K562 (cell line): ENCODE results near the gene TTLL9. TPM values are rescaled to one million over a fixed set of nuclear protein-coding genes. Genes with fewer than 3 reads are reported as not detected.
A peak's percentile ranks its signal among the peaks of the same experiment; 100 is the strongest.

ENCODE experiments used
- ATAC-seq: fragments of 200-7000 bp; cut with Tn5 transposase; 3 replicates; pipeline ENCODE4 v1.9.1; 2020; ENCODE audit warnings: moderate library complexity
- BruUV-seq: library from RNA; stranded (reverse); fragments of 400-500 nt; replicated peaks from 2 replicates; lab custom pipeline; 2021; lab: Mats Ljungman, UMichigan
- CTCF ChIA-PET: fragments of 300-600 bp; formaldehyde crosslinking; extraction: SDS; loops from one replicate; lab custom pipeline; 2021; ENCODE audit warnings: low intra/inter-chr PET ratio; lab: Yijun Ruan, JAX
- POLR2A ChIA-PET: fragments of 300-600, 350-650 bp; sonication (Branson Sonifier 250); formaldehyde crosslinking; extraction: SDS; loops from one replicate; lab custom pipeline; 2021; ENCODE audit warnings: antibody characterized with exemption, inconsistent platforms; lab: Yijun Ruan, JAX
- DNase-seq, 4 experiments: peaks; one replicate each; pipeline versions ENCODE4 v3.0.0 to v3.0.0-alpha.2; 2011 to 2018; ENCODE audit warnings: low spot score in 3 of 4, mixed read lengths in 3 of 4; ENCODE audit errors: extremely low read depth in 1 of 4
- FAIRE-seq: peaks from 2 replicates; lab custom pipeline; 2011; peaks lifted over from hg19 to GRCh38; lab: Jason Lieb, UNC
- H2AFZ ChIP-seq: 2 replicates; pipeline ENCODE4 v1.6.0; 2011; ENCODE audit warnings: low read depth, low read length, control low read depth, inconsistent platforms
- H3K27ac ChIP-seq: fragments of 200-600 bp; 3 replicates; pipeline ENCODE4 v1.8.0; 2011; ENCODE audit warnings: low read depth, mild to moderate bottlenecking, control low read depth, inconsistent platforms, low read length, moderate library complexity, mixed read lengths; ENCODE audit errors: extremely low read depth
- H3K27me3 ChIP-seq, 2 experiments: fragments of 300-600 bp in 1 of 2; 2 replicates in 1 of 2; 3 replicates in 1 of 2; pipeline versions ENCODE4 v1.6.0 to v1.8.0; 2011; ENCODE audit warnings: inconsistent platforms in 2 of 2, low read length in 2 of 2, mild to moderate bottlenecking in 1 of 2, mixed read lengths in 1 of 2, moderate library complexity in 1 of 2; ENCODE audit not compliant: control insufficient read depth in 2 of 2, insufficient read depth in 2 of 2
- H3K36me3 ChIP-seq: fragments of 300-600 bp; 3 replicates; pipeline ENCODE4 v1.8.0; 2011; ENCODE audit warnings: mild to moderate bottlenecking, low read length, inconsistent platforms; ENCODE audit not compliant: control insufficient read depth, insufficient read depth
- H3K4me1 ChIP-seq, 2 experiments: fragments of 200-600 bp in 1 of 2; replicated peaks in 1 of 2; 2 replicates in 1 of 2; 3 replicates in 1 of 2; pipeline versions ENCODE4 v1.5.1 to v1.8.0; 2011; ENCODE audit warnings: inconsistent platforms in 2 of 2, low read length in 2 of 2, mild to moderate bottlenecking in 1 of 2, mixed read lengths in 1 of 2, moderate library complexity in 1 of 2; ENCODE audit not compliant: control insufficient read depth in 2 of 2, insufficient read depth in 2 of 2
- H3K4me2 ChIP-seq: 2 replicates; pipeline ENCODE4 v1.6.1; 2011; ENCODE audit warnings: low read length, control low read depth, inconsistent platforms, mixed read lengths; ENCODE audit not compliant: insufficient read depth
- H3K4me3 ChIP-seq: fragments of 200-600 bp; sonication (generic), shearing (Covaris generic); 2 replicates; pipeline ENCODE4 v1.5.1; 2016; ENCODE audit warnings: control low read depth, inconsistent platforms
- H3K79me2 ChIP-seq: fragments of 200-600 bp; 3 replicates; pipeline ENCODE4 v1.8.0; 2011; ENCODE audit warnings: low read length, inconsistent platforms; ENCODE audit not compliant: control insufficient read depth, insufficient read depth
- H3K9ac ChIP-seq, 2 experiments: 2 replicates each; pipeline versions ENCODE4 v1.6.0 to v1.6.1; 2011; ENCODE audit warnings: low read depth in 2 of 2, low read length in 2 of 2, control low read depth in 1 of 2, inconsistent platforms in 1 of 2, mild to moderate bottlenecking in 1 of 2, mixed read lengths in 1 of 2; ENCODE audit not compliant: insufficient read depth in 1 of 2
- H3K9me1 ChIP-seq: one replicate; pipeline ENCODE4 v1.6.0; 2011; ENCODE audit warnings: inconsistent platforms, mild to moderate bottlenecking, low read length, moderate library complexity; ENCODE audit not compliant: control insufficient read depth, insufficient read depth
- H3K9me3 ChIP-seq: replicated peaks from 2 replicates; pipeline ENCODE4 v1.5.1; 2011; ENCODE audit warnings: low read depth, low read length, inconsistent platforms; ENCODE audit not compliant: control insufficient read depth, insufficient read depth
- H4K20me1 ChIP-seq: replicated peaks from 2 replicates; pipeline ENCODE4 v1.6.1; 2011; ENCODE audit warnings: low read length, inconsistent platforms, mixed read lengths; ENCODE audit not compliant: control insufficient read depth, insufficient read depth
- ARNT ChIP-seq, 2 experiments: fragments of 450-650 bp; IDR thresholded peaks; 2 replicates each; pipeline ENCODE4 v1.6.1; 2016; ENCODE audit warnings: mild to moderate bottlenecking in 1 of 2
- BRD4 ChIP-seq: fragments of 200-600 bp; sonication (generic); IDR thresholded peaks from 2 replicates; pipeline ENCODE4 v1.6.1; 2017; ENCODE audit warnings: inconsistent platforms
- ELF1 ChIP-seq: fragments of 200-800 bp; sonication (Bioruptor generic); IDR thresholded peaks from 2 replicates; pipeline ENCODE4 v1.6.1; 2016; ENCODE audit warnings: missing genetic modification characterization, missing compliant biosample characterization
- ELF4 ChIP-seq: fragments of 450-650 bp; formaldehyde crosslinking; IDR thresholded peaks from 2 replicates; pipeline ENCODE4 v1.4.0; 2022; ENCODE audit warnings: missing genetic modification characterization
- GABPA ChIP-seq: fragments of 200-800 bp; sonication (Bioruptor generic); conservative IDR thresholded peaks from 2 replicates; pipeline ENCODE4 v1.6.1; 2016; ENCODE audit warnings: low read depth, missing genetic modification characterization, missing compliant biosample characterization
- KDM4B ChIP-seq, 2 experiments: fragments of 450-650 bp in 1 of 2; sonication (generic) in 1 of 2; IDR thresholded peaks; 2 replicates each; pipeline ENCODE4 v1.6.1; 2016 to 2017; ENCODE audit warnings: borderline replicate concordance in 2 of 2, antibody characterized with exemption in 1 of 2, low read depth in 1 of 2, mild to moderate bottlenecking in 1 of 2
- MEF2D ChIP-seq: conservative IDR thresholded peaks from 2 replicates; pipeline ENCODE4 v1.6.1; 2016; ENCODE audit warnings: low read depth, missing genetic modification characterization, missing compliant biosample characterization
- MTA2 ChIP-seq: fragments of 450-650 bp; IDR thresholded peaks from 2 replicates; pipeline ENCODE4 v1.6.1; 2016; ENCODE audit warnings: low read depth
- POLR2B ChIP-seq: fragments of 450-650 bp; IDR thresholded peaks from 2 replicates; pipeline ENCODE4 v1.6.1; 2018; ENCODE audit warnings: low read depth; ENCODE audit not compliant: partially characterized antibody
- PRMT5 ChIP-seq: sonication (generic); formaldehyde crosslinking; IDR thresholded peaks from 2 replicates; pipeline ENCODE4 v1.5.0; 2020; ENCODE audit warnings: missing genetic modification reagents
- RFX5 ChIP-seq: IDR thresholded peaks from 2 replicates; pipeline ENCODE4 v1.6.1; 2011; ENCODE audit warnings: low read depth, mild to moderate bottlenecking, improper control_type of control experiment, low read length
- RFX7 ChIP-seq: fragments of 250-450 bp; sonication (Bioruptor Pico); IDR thresholded peaks from 2 replicates; pipeline ENCODE4 v1.5.1; 2021; ENCODE audit warnings: mild to moderate bottlenecking
- SMAD1 ChIP-seq: fragments of 150-350 bp; IDR thresholded peaks from 2 replicates; pipeline ENCODE4 v1.6.1; 2014; ENCODE audit warnings: low read length, low read depth; ENCODE audit not compliant: partially characterized antibody
- SPI1 ChIP-seq: IDR thresholded peaks from 2 replicates; pipeline ENCODE4 v1.6.1; 2011; ENCODE audit warnings: low read depth, low read length, control low read depth, borderline replicate concordance
- STAT5B ChIP-seq: fragments of 250-450 bp; sonication (Bioruptor Pico); IDR thresholded peaks from 2 replicates; pipeline ENCODE4 v1.8.0; 2021; ENCODE audit warnings: mild to moderate bottlenecking, inconsistent platforms
- TGIF2 ChIP-seq: sonication (generic); formaldehyde crosslinking; IDR thresholded peaks from 2 replicates; pipeline ENCODE4 v1.8.1; 2022; ENCODE audit warnings: mild to moderate bottlenecking, missing genetic modification reagents, moderate library complexity
- VEZF1 ChIP-seq: fragments of 200-800 bp; sonication (Bioruptor generic); IDR thresholded peaks from 2 replicates; pipeline ENCODE4 v1.6.1; 2017; ENCODE audit warnings: missing genetic modification characterization, missing compliant biosample characterization
- ZC3H8 ChIP-seq: fragments of 450-650 bp; IDR thresholded peaks from 2 replicates; pipeline ENCODE4 v1.6.1; 2017
- ZFP36 ChIP-seq: fragments of 150-350 bp; IDR thresholded peaks from 2 replicates; pipeline ENCODE4 v1.6.1; 2018; ENCODE audit warnings: low read length, low read depth; ENCODE audit not compliant: partially characterized antibody
- ZNF347 ChIP-seq: fragments of 450-650 bp; formaldehyde crosslinking; IDR thresholded peaks from 2 replicates; pipeline ENCODE4 v1.4.0; 2020; ENCODE audit warnings: low read depth, mild to moderate bottlenecking, moderate library complexity
- ZNF444 ChIP-seq: fragments of 250-450 bp; sonication (Bioruptor Pico); IDR thresholded peaks from 2 replicates; pipeline ENCODE4 v1.4.0; 2020; ENCODE audit warnings: mild to moderate bottlenecking, moderate library complexity
- ZNF668 ChIP-seq: fragments of 250-450 bp; sonication (Bioruptor Pico); IDR thresholded peaks from 2 replicates; pipeline ENCODE4 v1.8.0; 2022; ENCODE audit warnings: mild to moderate bottlenecking, inconsistent platforms
- ZNF740 ChIP-seq, 3 experiments: fragments of 200-800 bp in 1 of 3; sonication (Bioruptor generic) in 1 of 3; sonication (generic) in 1 of 3; formaldehyde crosslinking in 1 of 3; IDR thresholded peaks; 2 replicates each; pipeline versions ENCODE4 v1.6.1 to v1.8.0; 2016 to 2022; ENCODE audit warnings: mild to moderate bottlenecking in 2 of 3, missing compliant biosample characterization in 2 of 3, missing genetic modification characterization in 2 of 3, missing genetic modification reagents in 1 of 3
- WGBS: fragments of 100-300 bp; shearing (Covaris generic); methylation state at CpG from one replicate; pipeline ENCODE4 v1.1.6; 2016; ENCODE audit warnings: low coverage, mixed read lengths; ENCODE audit not compliant: insufficient coverage; ENCODE audit errors: missing lambda C conversion rate; 5-methylcytosine and 5-hydroxymethylcytosine counted together
- in situ Hi-C: fragments of 300-500 bp; cut with MboI; formaldehyde crosslinking; loops from 4 replicates; pipeline ENCODE4 v1.15.0; 2018; ENCODE audit warnings: inconsistent platforms, mixed read lengths
- intact Hi-C: fragments of 100-400 bp; cut with micrococcal nuclease; formaldehyde crosslinking; loops from 2 replicates; pipeline ENCODE4 v1.14.2; 2022
- polyA plus RNA-seq, 8 experiments: library from polyadenylated mRNA; depleted of rRNA in 4 of 8; stranded (reverse) in 5 of 8; unstranded in 3 of 8; fragments of >200 nt; fragmentation: Nextera tagmentation in 2 of 8; fragmentation: Illumina TruSeq in 1 of 8; extraction: Ambion mirVana in 2 of 8; extraction: Trizol in 1 of 8; gene quantifications; 2 replicates each; pipeline versions ENCODE4 v1.2.1 to v1.2.3, GENCODE V29; 2011 to 2014; ENCODE audit warnings: inconsistent platforms in 1 of 8, missing spikeins in 1 of 8
- total RNA-seq, 7 experiments: library from RNA; depleted of rRNA in 6 of 7; stranded (reverse); fragments of >200 nt in 6 of 7; fragmentation: Illumina TruSeq in 2 of 7; extraction: Trizol in 2 of 7; gene quantifications; 2 replicates each; pipeline versions ENCODE4 v1.2.1 to v1.2.3, GENCODE V29; 2011 to 2021; ENCODE audit warnings: low replicate concordance in 1 of 7

TTLL9 gene
- total and polyA plus RNA-seq, 9 of the 15 experiments (the other 6 are each of a cell fraction or from before 2014, with no cell fraction given) = 0.06 to 0.07 TPM; not detected in 7

- Histone ChIP-seq H3K27ac (no peak within 1 kb of the TSS), H3K36me3 (no peaks in the 10 kb centered on the region), H3K4me1 (peaks cover 0 to 11% of the 10 kb centered on the region in 2 experiments; a peak in 2 of 5 replicates), H3K9me1 (no peaks in the 10 kb centered on the region), H4K20me1 (peaks cover 5% of the 10 kb centered on the region), H3K9me3 (no peaks in the 10 kb centered on the region), H2AFZ (no peak within 1 kb of the TSS), H3K4me3 (peak within 1 kb of the TSS; percentile 22; the same call in 1 of the 2 replicates), H3K27me3 (peaks cover 13 to 25% of the 10 kb centered on the region in 2 experiments; a peak in 4 of 5 replicates), H3K79me2 (no peaks in the 10 kb centered on the region), H3K4me2 (peak within 1 kb of the TSS; percentile 56), H3K9ac (no peak within 1 kb of the TSS)
- DNase-seq = peak; percentile 29 to 56 (median 44)
- ATAC-seq = peak; percentile 25; the same call in 2 of the 3 replicates
- BruUV-seq = no TSS peak
- POLR2A ChIA-PET = no interaction called here
- in situ Hi-C loops (no loop called here), intact Hi-C loops (no loop called here)
- CTCF ChIA-PET = no interaction called here
- WGBS = 5% methylated on average over 7 of the region's 38 CpGs
- FAIRE-seq = no peak
- peak; percentile 55; the same call in 1 of the 2 replicates for TF ChIP-seq ZNF740 (CRISPR knock-in tag; IDR thresholded peaks at IDR 0.05)
- TF ChIP-seq ZNF740 (tag; IDR thresholded peaks at IDR 0.05) = peak in 1 of 2 experiments; percentile 61; a peak in 1 of 4 replicates
- TF ChIP-seq RFX7 (CRISPR knock-in tag) = no peak
- peak; percentile 88 for TF ChIP-seq VEZF1
- no peak for TF ChIP-seq ARNT (IDR thresholded peaks at IDR 0.05)
- TF ChIP-seq MEF2D (tag) = no peak
- TF ChIP-seq KDM4B (IDR thresholded peaks at IDR 0.05; ENCODE audit: borderline replicate concordance in 2 of 2, low read depth in 1 of 2) = 0 out of 4 replicates have a peak, but pooled peaks of 1 of the 2 experiments have one; percentile 44
- no peak for TF ChIP-seq POLR2B
- peak; percentile 72; the same call in 1 of the 2 replicates for TF ChIP-seq SPI1
- no peak for TF ChIP-seq ZNF347 (CRISPR knock-in tag)
- no peak for TF ChIP-seq ELF4 (CRISPR knock-in tag)
- no peak for TF ChIP-seq PRMT5
- TF ChIP-seq ELF1 (tag) = peak; percentile 80
- TF ChIP-seq STAT5B (CRISPR knock-in tag) = no peak
- no peak for TF ChIP-seq MTA2
- TF ChIP-seq ZNF668 (CRISPR knock-in tag) = no peak
- TF ChIP-seq ZNF444 (CRISPR knock-in tag) = no peak
- TF ChIP-seq ZC3H8 = no peak
- TF ChIP-seq RFX5 = no peak
- no peak for TF ChIP-seq ZFP36
- no peak for TF ChIP-seq BRD4
- no peak for TF ChIP-seq TGIF2
- TF ChIP-seq GABPA (tag) = peak; percentile 80
- no peak for TF ChIP-seq SMAD1
Observed at GRCh38 chr20:31967830-31968249, 97.4 kb downstream of the TTLL9 start, which contains the start of gene XKR7. Gene XKR7, plus strand, starts transcription at chr20:31968151. Its CDS starts 25 bp downstream, at chr20:31968176.
